IMR-90 (cell line): ENCODE measurements around the gene CSK. TPM values are rescaled to one million over a fixed set of nuclear protein-coding genes. Genes with fewer than 3 reads are reported as not detected.

ENCODE experiments used
- ATAC-seq: fragments of 200-7000 bp; cut with Tn5 transposase; 2 replicates; pipeline ENCODE4 v1.9.1; 2020; ENCODE audit warnings: low read depth, mild to moderate bottlenecking, moderate library complexity
- BruUV-seq: library from RNA; stranded (reverse); fragments of 400-500 nt; replicated peaks from 2 replicates; lab custom pipeline; 2021; lab: Mats Ljungman, UMichigan
- CTCF ChIA-PET: fragments of 300-600 bp; formaldehyde crosslinking; extraction: SDS; loops from one replicate; lab custom pipeline; 2021; ENCODE audit warnings: antibody characterized with exemption; lab: Yijun Ruan, JAX
- POLR2A ChIA-PET: fragments of 300-600 bp; sonication (Branson Sonifier 250); formaldehyde crosslinking; loops from one replicate; lab custom pipeline; 2022; ENCODE audit warnings: antibody characterized with exemption; ENCODE audit not compliant: unreplicated experiment; lab: Charles Lee
- DNase-seq: peaks from one replicate; pipeline ENCODE4 v3.0.0; 2013
- H2AFZ ChIP-seq: replicated peaks from 2 replicates; pipeline ENCODE3; 2013; ENCODE audit warnings: low read length, mild to moderate bottlenecking; ENCODE audit not compliant: poor library complexity
- H2AK5ac ChIP-seq: 2 replicates; pipeline ENCODE4 v1.6.1; 2013; ENCODE audit warnings: low read depth, low read length, inconsistent platforms
- H2AK9ac ChIP-seq: replicated peaks from 2 replicates; pipeline ENCODE3; 2013; ENCODE audit warnings: mild to moderate bottlenecking, low read depth, low read length, moderate library complexity; ENCODE audit not compliant: poor library complexity
- H2BK120ac ChIP-seq: 2 replicates; pipeline ENCODE4 v1.6.1; 2013; ENCODE audit warnings: low read depth, low read length, inconsistent platforms
- H2BK15ac ChIP-seq: 3 replicates; pipeline ENCODE4 v1.6.1; 2013; ENCODE audit warnings: low read depth, low read length, inconsistent platforms
- H2BK20ac ChIP-seq: 2 replicates; pipeline ENCODE4 v1.6.1; 2013; ENCODE audit warnings: low read depth, mild to moderate bottlenecking, inconsistent platforms, low read length, moderate library complexity
- H2BK5ac ChIP-seq: 2 replicates; pipeline ENCODE4 v1.6.1; 2013; ENCODE audit warnings: mild to moderate bottlenecking, low read depth, low read length, inconsistent platforms; ENCODE audit not compliant: poor library complexity, severe bottlenecking
- H3K14ac ChIP-seq: replicated peaks from 2 replicates; pipeline ENCODE4 v1.6.1; 2013; ENCODE audit warnings: low read depth, low read length, inconsistent platforms
- H3K18ac ChIP-seq: 2 replicates; pipeline ENCODE4 v1.6.1; 2013; ENCODE audit warnings: low read depth, low read length, control low read depth
- H3K23ac ChIP-seq: 2 replicates; pipeline ENCODE4 v1.6.1; 2013; ENCODE audit warnings: low read depth, low read length, inconsistent platforms
- H3K27ac ChIP-seq: 2 replicates; pipeline ENCODE4 v1.5.1; 2013; ENCODE audit warnings: mild to moderate bottlenecking, control low read depth, low read length; ENCODE audit not compliant: insufficient read depth
- H3K27me3 ChIP-seq: 2 replicates; pipeline ENCODE4 v1.6.1; 2013; ENCODE audit warnings: low read length; ENCODE audit not compliant: control insufficient read depth, insufficient read depth
- H3K36me3 ChIP-seq: 2 replicates; pipeline ENCODE4 v1.6.1; 2013; ENCODE audit warnings: low read length, mixed read lengths; ENCODE audit not compliant: control insufficient read depth, insufficient read depth
- H3K4ac ChIP-seq: 2 replicates; pipeline ENCODE4 v1.6.1; 2013; ENCODE audit warnings: low read depth, low read length, inconsistent platforms
- H3K4me1 ChIP-seq: 2 replicates; pipeline ENCODE4 v1.6.1; 2013; ENCODE audit warnings: low read length, mixed read lengths; ENCODE audit not compliant: control insufficient read depth, insufficient read depth
- H3K4me2 ChIP-seq: 2 replicates; pipeline ENCODE4 v1.6.1; 2013; ENCODE audit warnings: low read depth, mild to moderate bottlenecking, control low read depth, low read length, moderate library complexity
- H3K4me3 ChIP-seq: 2 replicates; pipeline ENCODE4 v1.5.1; 2013; ENCODE audit warnings: low read depth, mild to moderate bottlenecking, control low read depth, low read length, moderate library complexity; ENCODE audit not compliant: insufficient read depth
- H3K56ac ChIP-seq: 2 replicates; pipeline ENCODE4 v1.6.1; 2013; ENCODE audit warnings: low read length, inconsistent platforms; ENCODE audit not compliant: insufficient read depth; ENCODE audit errors: extremely low read depth
- H3K79me1 ChIP-seq, 2 experiments: 2 replicates each; pipeline ENCODE4 v1.6.1; 2013; ENCODE audit warnings: low read length in 2 of 2, inconsistent platforms in 1 of 2, low read depth in 1 of 2
- H3K9ac ChIP-seq: 2 replicates; pipeline ENCODE4 v1.6.1; 2013; ENCODE audit warnings: low read depth, low read length, control low read depth
- H3K9me1 ChIP-seq: 2 replicates; pipeline ENCODE4 v1.6.1; 2013; ENCODE audit warnings: low read length, inconsistent platforms; ENCODE audit not compliant: insufficient read depth
- H3K9me3 ChIP-seq: 2 replicates; pipeline ENCODE4 v1.6.1; 2013; ENCODE audit warnings: low read length; ENCODE audit not compliant: control insufficient read depth, insufficient read depth
- H4K20me1 ChIP-seq: 2 replicates; pipeline ENCODE4 v1.6.1; 2013; ENCODE audit warnings: low read length, inconsistent platforms; ENCODE audit not compliant: insufficient read depth
- H4K5ac ChIP-seq: 2 replicates; pipeline ENCODE4 v1.6.1; 2013; ENCODE audit warnings: mild to moderate bottlenecking, low read depth, low read length, control low read depth
- H4K8ac ChIP-seq, 2 experiments: 2 replicates each; pipeline ENCODE4 v1.6.1; 2013; ENCODE audit warnings: low read depth in 2 of 2, low read length in 2 of 2, control low read depth in 1 of 2, inconsistent platforms in 1 of 2
- H4K91ac ChIP-seq: 2 replicates; pipeline ENCODE4 v1.6.1; 2013; ENCODE audit warnings: low read depth, low read length, inconsistent platforms; ENCODE audit not compliant: insufficient read depth
- CEBPB ChIP-seq: IDR thresholded peaks from 2 replicates; pipeline ENCODE4 v1.6.1; 2012; ENCODE audit warnings: low read depth, low read length, improper control_type of control experiment
- FOS ChIP-seq: fragments of 150-350 bp; IDR thresholded peaks from 2 replicates; pipeline ENCODE4 v1.6.1; 2016; ENCODE audit warnings: low read depth, low read length
- MAFK ChIP-seq: IDR thresholded peaks from 2 replicates; pipeline ENCODE4 v1.6.1; 2012; ENCODE audit warnings: low read depth, low read length, improper control_type of control experiment
- MAZ ChIP-seq: IDR thresholded peaks from 2 replicates; pipeline ENCODE4 v1.6.1; 2012; ENCODE audit warnings: low read depth, mild to moderate bottlenecking, low read length, improper control_type of control experiment, moderate library complexity, borderline replicate concordance
- MXI1 ChIP-seq: IDR thresholded peaks from 2 replicates; pipeline ENCODE4 v1.6.1; 2012; ENCODE audit warnings: low read depth, mild to moderate bottlenecking, low read length, moderate library complexity, borderline replicate concordance
- RAD21 ChIP-seq: IDR thresholded peaks from 2 replicates; pipeline ENCODE4 v1.6.1; 2012; ENCODE audit warnings: low read length, improper control_type of control experiment
- RFX5 ChIP-seq: IDR thresholded peaks from 2 replicates; pipeline ENCODE4 v1.8.0; 2012; ENCODE audit warnings: low read depth, mild to moderate bottlenecking, low read length, moderate library complexity
- SMC3 ChIP-seq: fragments of 150-350 bp; IDR thresholded peaks from 2 replicates; pipeline ENCODE4 v1.6.1; 2016; ENCODE audit warnings: low read depth, mild to moderate bottlenecking, antibody characterized with exemption, low read length, moderate library complexity
- WGBS, 2 experiments: methylation state at CpG; one replicate each; pipeline versions ENCODE4 v1.1.5 to v1.1.7; 2013; ENCODE audit warnings: missing lambda C conversion rate in 2 of 2; ENCODE audit not compliant: insufficient read length in 1 of 2; ENCODE audit errors: extremely low coverage in 2 of 2; 5-methylcytosine and 5-hydroxymethylcytosine counted together
- dilution Hi-C: fragments of 300-500 bp; cut with HindIII; formaldehyde crosslinking; loops from one replicate; pipeline ENCODE4 v1.14.3; 2018; ENCODE audit warnings: low sequenced_read_pairs; ENCODE audit not compliant: unreplicated experiment
- in situ Hi-C: fragments of 300-500 bp; cut with MboI; formaldehyde crosslinking; loops from 3 replicates; pipeline ENCODE4 v1.14.3; 2019; ENCODE audit warnings: low sequenced_read_pairs, inconsistent platforms, mixed read lengths
- intact Hi-C: fragments of 100-400 bp; cut with micrococcal nuclease; formaldehyde crosslinking; loops from 2 replicates; pipeline ENCODE4 v1.10.0; 2022
- polyA plus RNA-seq, 3 experiments: library from polyadenylated mRNA; depleted of rRNA; stranded (reverse); fragments of >200 nt; gene quantifications; 2 replicates each; pipeline ENCODE4 v1.2.3, GENCODE V29; 2012; ENCODE audit warnings: low replicate concordance in 1 of 3
- total RNA-seq: library from RNA; depleted of rRNA; stranded (reverse); fragments of >200 nt; gene quantifications from 2 replicates; pipeline ENCODE4 v1.2.3, GENCODE V29; 2012
- TF ChIP-seq, protein P1 (sequence below): fragments of 150-350 bp; IDR thresholded peaks from 2 replicates; pipeline ENCODE4 v1.6.1; 2017; ENCODE audit warnings: mild to moderate bottlenecking, antibody characterized with exemption, low read length, low read depth
- TF ChIP-seq, protein P2 (sequence below): conservative IDR thresholded peaks from 2 replicates; pipeline ENCODE4 v1.5.1; 2012; ENCODE audit warnings: mild to moderate bottlenecking, low read depth, low read length, improper control_type of control experiment
- TF ChIP-seq, protein P3 (sequence below): fragments of 150-350 bp; IDR thresholded peaks from 2 replicates; pipeline ENCODE4 v1.6.1; 2016; ENCODE audit warnings: low read depth, mild to moderate bottlenecking, low read length, moderate library complexity, borderline replicate concordance

The CSK gene
- total and polyA plus RNA-seq, 2 of the 4 experiments (the other 2 are of a cell fraction): 10.8 to 54.0 TPM

DNA sequence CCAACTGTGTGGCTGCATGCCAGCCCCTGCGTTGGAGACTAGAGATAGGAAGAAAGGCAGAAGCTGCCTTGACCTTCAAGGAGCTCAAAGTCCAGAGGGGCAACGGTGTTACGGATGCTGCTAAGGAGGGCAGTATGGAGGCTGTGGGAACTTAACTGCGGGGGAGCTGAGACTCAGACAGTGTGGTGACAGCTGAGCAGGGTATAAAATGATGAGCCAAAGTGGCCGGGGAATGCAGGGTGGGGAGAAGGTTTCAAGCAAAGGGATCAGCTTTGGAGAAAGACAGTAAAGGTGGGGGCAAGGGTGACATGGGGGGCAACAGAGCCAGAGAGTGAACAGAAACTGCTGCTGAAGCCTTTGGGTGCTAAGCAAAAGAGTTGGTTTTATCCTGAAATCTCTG, 39.5 kb upstream of the CSK start:
- BruUV-seq: no TSS peak
- no peak for ATAC-seq
- Histone ChIP-seq H3K23ac (no peak overlapping the region), H3K9me3 (peaks cover 8% of the 10 kb centered on the region), H3K18ac (no peak overlapping the region), H4K8ac (no peak overlapping the region), H3K4me3 (no peak overlapping the region), H3K9me1 (no peaks in the 10 kb centered on the region), H4K20me1 (no peaks in the 10 kb centered on the region), H2BK5ac (no peak overlapping the region), H2AFZ (no peak overlapping the region), H2BK120ac (no peak overlapping the region), H3K4ac (no peak overlapping the region), H2BK15ac (no peak overlapping the region), H3K9ac (no peak overlapping the region), H3K27ac (no peak overlapping the region), H2AK5ac (no peak overlapping the region), H3K4me1 (no peaks in the 10 kb centered on the region), H3K36me3 (no peaks in the 10 kb centered on the region), H4K91ac (no peak overlapping the region), H3K56ac (no peak overlapping the region), H2AK9ac (no peak overlapping the region), H2BK20ac (no peak overlapping the region), H3K79me1 (no peaks in the 10 kb centered on the region), H3K14ac (no peak overlapping the region), H3K27me3 (peaks cover 18% of the 10 kb centered on the region), H3K4me2 (no peak overlapping the region), H4K5ac (no peak overlapping the region)
- dilution Hi-C loops: no loop called here
- TF ChIP-seq MXI1 (no peak), RAD21 (no peak), SMC3 (no peak), FOS (no peak), CEBPB (no peak), MAZ (no peak), RFX5 (no peak), MAFK (no peak)
- TF ChIP-seq, protein P1, sequence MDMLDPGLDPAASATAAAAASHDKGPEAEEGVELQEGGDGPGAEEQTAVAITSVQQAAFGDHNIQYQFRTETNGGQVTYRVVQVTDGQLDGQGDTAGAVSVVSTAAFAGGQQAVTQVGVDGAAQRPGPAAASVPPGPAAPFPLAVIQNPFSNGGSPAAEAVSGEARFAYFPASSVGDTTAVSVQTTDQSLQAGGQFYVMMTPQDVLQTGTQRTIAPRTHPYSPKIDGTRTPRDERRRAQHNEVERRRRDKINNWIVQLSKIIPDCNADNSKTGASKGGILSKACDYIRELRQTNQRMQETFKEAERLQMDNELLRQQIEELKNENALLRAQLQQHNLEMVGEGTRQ: no peak
- TF ChIP-seq, protein P2, sequence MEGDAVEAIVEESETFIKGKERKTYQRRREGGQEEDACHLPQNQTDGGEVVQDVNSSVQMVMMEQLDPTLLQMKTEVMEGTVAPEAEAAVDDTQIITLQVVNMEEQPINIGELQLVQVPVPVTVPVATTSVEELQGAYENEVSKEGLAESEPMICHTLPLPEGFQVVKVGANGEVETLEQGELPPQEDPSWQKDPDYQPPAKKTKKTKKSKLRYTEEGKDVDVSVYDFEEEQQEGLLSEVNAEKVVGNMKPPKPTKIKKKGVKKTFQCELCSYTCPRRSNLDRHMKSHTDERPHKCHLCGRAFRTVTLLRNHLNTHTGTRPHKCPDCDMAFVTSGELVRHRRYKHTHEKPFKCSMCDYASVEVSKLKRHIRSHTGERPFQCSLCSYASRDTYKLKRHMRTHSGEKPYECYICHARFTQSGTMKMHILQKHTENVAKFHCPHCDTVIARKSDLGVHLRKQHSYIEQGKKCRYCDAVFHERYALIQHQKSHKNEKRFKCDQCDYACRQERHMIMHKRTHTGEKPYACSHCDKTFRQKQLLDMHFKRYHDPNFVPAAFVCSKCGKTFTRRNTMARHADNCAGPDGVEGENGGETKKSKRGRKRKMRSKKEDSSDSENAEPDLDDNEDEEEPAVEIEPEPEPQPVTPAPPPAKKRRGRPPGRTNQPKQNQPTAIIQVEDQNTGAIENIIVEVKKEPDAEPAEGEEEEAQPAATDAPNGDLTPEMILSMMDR: no peak
- TF ChIP-seq, protein P3, sequence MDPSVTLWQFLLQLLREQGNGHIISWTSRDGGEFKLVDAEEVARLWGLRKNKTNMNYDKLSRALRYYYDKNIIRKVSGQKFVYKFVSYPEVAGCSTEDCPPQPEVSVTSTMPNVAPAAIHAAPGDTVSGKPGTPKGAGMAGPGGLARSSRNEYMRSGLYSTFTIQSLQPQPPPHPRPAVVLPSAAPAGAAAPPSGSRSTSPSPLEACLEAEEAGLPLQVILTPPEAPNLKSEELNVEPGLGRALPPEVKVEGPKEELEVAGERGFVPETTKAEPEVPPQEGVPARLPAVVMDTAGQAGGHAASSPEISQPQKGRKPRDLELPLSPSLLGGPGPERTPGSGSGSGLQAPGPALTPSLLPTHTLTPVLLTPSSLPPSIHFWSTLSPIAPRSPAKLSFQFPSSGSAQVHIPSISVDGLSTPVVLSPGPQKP: no peak
- CTCF ChIA-PET: no interaction called here
- in situ Hi-C loops: no loop called here
- intact Hi-C loops: no loop called here
- POLR2A ChIA-PET: no interaction called here
- 62% methylated on average over 3 of the region's 5 CpGs; no CpG with 5 or more reads in 1 of the 2 experiments for WGBS, 2 experiments
- DNase-seq: no peak
